Measurements from ENCODE around the gene C14orf132. TPM values are rescaled to one million over a fixed set of nuclear protein-coding genes. Genes with fewer than 3 reads are reported as not detected.

Gene C14orf132
- total RNA-seq, 2 experiments from 2014 or later: 1.6 to 2.3 TPM

GRCh38 chr14:96108911-96109310, 69.7 kb downstream of the C14orf132 start:
- intact Hi-C loops (cut with micrococcal nuclease): loop anchor here (10.0 kb wide), 1 partner anchor 316 kb away; no protein-coding TSS in a partner anchor
- no peaks in the 10 kb centered on the region for H3K4me1 Mint-ChIP-seq (ENCODE audit: low read depth)
- peaks cover 2% of the 10 kb centered on the region for H3K27me3 Mint-ChIP-seq
- no peak overlapping the region for H3K4me3 Mint-ChIP-seq
- no peak for TF ChIP-seq CTCF (IDR thresholded peaks at IDR 0.05)
- no peak for ATAC-seq
- no peaks in the 10 kb centered on the region for H3K9me3 Mint-ChIP-seq
- H3K27ac Mint-ChIP-seq: no peak overlapping the region
- ChIA-PET CTCF (no interaction called here), POLR2A (interaction anchor here (0.5 kb wide), 1 partner anchor 54 kb away, joined by 3 read pairs; no protein-coding TSS in a partner anchor)
- H3K36me3 Mint-ChIP-seq (ENCODE audit: low read depth): no peaks in the 10 kb centered on the region
- no peak for DNase-seq

DNA sequence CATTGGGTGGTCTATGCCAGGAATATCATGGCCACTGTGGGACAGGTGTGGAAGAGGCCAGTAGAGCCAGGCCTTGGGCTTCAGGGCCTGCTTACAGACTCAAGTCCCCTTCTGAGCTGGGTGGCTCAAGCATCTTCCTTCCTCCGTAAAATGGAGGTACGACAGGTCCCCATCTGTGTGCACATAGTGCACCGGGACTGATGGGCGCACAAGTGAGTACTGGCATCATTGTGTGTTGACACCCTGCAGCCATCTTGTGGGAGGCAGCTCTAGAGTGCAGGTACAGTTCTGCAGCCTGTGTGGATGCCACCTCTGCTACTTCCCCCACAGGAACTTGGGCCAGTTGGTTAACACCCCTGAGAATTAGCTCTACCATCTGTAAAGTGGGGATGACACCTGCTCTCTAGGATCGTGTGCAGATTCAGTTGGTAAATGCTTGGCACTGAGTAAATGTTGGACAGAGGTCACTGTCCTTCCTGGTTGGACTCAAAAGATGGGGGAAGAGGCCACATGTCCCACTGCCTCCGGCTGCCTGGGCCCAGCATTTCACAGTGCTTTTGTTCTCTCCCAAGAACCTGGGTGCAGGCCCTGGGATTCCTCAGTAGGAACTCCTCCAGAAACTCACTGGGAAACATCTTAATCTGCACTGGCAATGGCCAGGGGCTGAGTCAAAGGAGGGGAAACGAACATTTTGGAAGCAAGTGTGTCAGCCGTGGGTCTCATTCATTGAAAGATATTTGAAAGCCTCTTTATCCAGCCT, 70.6 kb downstream of the C14orf132 start:
- Mint-ChIP-seq H3K9me3 (peaks cover 6% of the 10 kb centered on the region), H3K27ac (no peak overlapping the region), H3K27me3 (peaks cover 2% of the 10 kb centered on the region), H3K36me3 (ENCODE audit: low read depth) (no peaks in the 10 kb centered on the region), H3K4me1 (ENCODE audit: low read depth) (no peaks in the 10 kb centered on the region), H3K4me3 (no peak overlapping the region)
- ChIA-PET POLR2A (no interaction called here), CTCF (no interaction called here)
- DNase-seq (no peak), ATAC-seq (no peak)
- no peak for TF ChIP-seq CTCF (IDR thresholded peaks at IDR 0.05)
- intact Hi-C loops (cut with micrococcal nuclease): loop anchor here (10.0 kb wide), 1 partner anchor 315 kb away; no protein-coding TSS in a partner anchor

DNA sequence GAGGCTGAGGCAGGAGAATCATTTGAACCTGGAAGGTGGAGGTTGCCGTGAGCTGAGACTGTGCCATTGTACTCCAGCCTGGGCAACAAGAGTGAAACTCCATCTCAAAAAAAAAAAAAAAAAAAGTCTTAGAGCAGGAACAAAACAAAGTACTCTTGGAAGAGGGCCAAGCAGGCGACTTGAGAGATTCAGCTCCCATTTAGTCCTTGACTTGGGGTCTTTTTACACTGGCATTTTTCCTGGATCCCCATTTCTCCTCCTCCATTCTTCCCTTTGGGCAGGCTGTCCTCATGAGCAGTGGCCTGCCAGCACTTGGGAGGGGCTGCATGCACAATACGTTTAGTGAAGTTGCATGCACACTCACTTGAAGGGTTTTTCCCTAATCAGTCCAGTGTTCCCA, 72.9 kb downstream of the C14orf132 start:
- CTCF ChIA-PET: no interaction called here
- DNase-seq (no peak), ATAC-seq (no peak)
- Mint-ChIP-seq H3K27ac (no peak overlapping the region), H3K4me1 (ENCODE audit: low read depth) (peaks cover 3% of the 10 kb centered on the region), H3K4me3 (no peak overlapping the region), H3K9me3 (peaks cover 6% of the 10 kb centered on the region), H3K27me3 (peaks cover 4% of the 10 kb centered on the region), H3K36me3 (ENCODE audit: low read depth) (no peaks in the 10 kb centered on the region)
- POLR2A ChIA-PET: no interaction called here
- intact Hi-C loops (cut with micrococcal nuclease): no loop called here
- TF ChIP-seq CTCF (IDR thresholded peaks at IDR 0.05): no peak

GRCh38 chr14:96114002-96114401, 74.8 kb downstream of the C14orf132 start:
- ChIA-PET CTCF (interaction anchor here (1.4 kb wide), 1 partner anchor 10 kb away, joined by 3 read pairs; no protein-coding TSS in a partner anchor), POLR2A (no interaction called here)
- TF ChIP-seq CTCF (IDR thresholded peaks at IDR 0.05): no peak
- peaks cover 5% of the 10 kb centered on the region for H3K27me3 Mint-ChIP-seq
- peaks cover 14% of the 10 kb centered on the region for H3K4me1 Mint-ChIP-seq (ENCODE audit: low read depth)
- DNase-seq: no peak
- H3K36me3 Mint-ChIP-seq (ENCODE audit: low read depth): no peaks in the 10 kb centered on the region
- H3K4me3 Mint-ChIP-seq: no peak overlapping the region
- peaks cover 9% of the 10 kb centered on the region for H3K9me3 Mint-ChIP-seq
- ATAC-seq: no peak
- intact Hi-C loops (cut with micrococcal nuclease): no loop called here
- no peak overlapping the region for H3K27ac Mint-ChIP-seq

- no peak overlapping the region for H3K4me3 Mint-ChIP-seq
- H3K4me1 Mint-ChIP-seq (ENCODE audit: low read depth): peaks cover 18% of the 10 kb centered on the region
- H3K27ac Mint-ChIP-seq: no peak overlapping the region
- peaks cover 5% of the 10 kb centered on the region for H3K27me3 Mint-ChIP-seq
- intact Hi-C loops (cut with micrococcal nuclease): no loop called here
- ChIA-PET CTCF (no interaction called here), POLR2A (no interaction called here)
- DNase-seq: no peak
- ATAC-seq: peak; percentile 27
- no peaks in the 10 kb centered on the region for H3K36me3 Mint-ChIP-seq (ENCODE audit: low read depth)
- TF ChIP-seq CTCF (IDR thresholded peaks at IDR 0.05): no peak
- peaks cover 9% of the 10 kb centered on the region for H3K9me3 Mint-ChIP-seq
Measured at GRCh38 chr14:96117101-96117897, 78.1 kb downstream of the C14orf132 start.
